T-helper 1 cell treated with Interleukin-12 subunit alpha and Interleukin-12 subunit beta and Interleukin-4 antibody, amounts not matched to agents 30 μg/mL and 1 μg/mL, for 36 hours (primary cell): ENCODE measurements around the gene PAF1.
A peak's percentile ranks its signal among the peaks of the same experiment; 100 is the strongest.
"Not testable (repeated sequence)": the region's sequence is repeated elsewhere in the genome, so short reads cannot be mapped to it uniquely, and the experiment has no call there.

ENCODE experiments used
- H3K27ac Mint-ChIP-seq: one replicate; pipeline ENCODE4 v1.8.0; 2021; ENCODE audit warnings: mild to moderate bottlenecking, mixed read lengths
- H3K27me3 Mint-ChIP-seq: one replicate; pipeline ENCODE4 v1.8.0; 2021; ENCODE audit warnings: low read depth, mixed read lengths
- H3K36me3 Mint-ChIP-seq: one replicate; pipeline ENCODE4 v1.8.0; 2021; ENCODE audit warnings: low read depth, mixed read lengths
- H3K4me1 Mint-ChIP-seq: one replicate; pipeline ENCODE4 v1.8.0; 2021; ENCODE audit warnings: low read depth, mixed read lengths
- H3K4me3 Mint-ChIP-seq: one replicate; pipeline ENCODE4 v1.8.0; 2021; ENCODE audit warnings: mild to moderate bottlenecking, moderate library complexity, mixed read lengths
- H3K9me3 Mint-ChIP-seq: one replicate; pipeline ENCODE4 v1.8.0; 2021; ENCODE audit warnings: mixed read lengths

PAF1 gene

DNA sequence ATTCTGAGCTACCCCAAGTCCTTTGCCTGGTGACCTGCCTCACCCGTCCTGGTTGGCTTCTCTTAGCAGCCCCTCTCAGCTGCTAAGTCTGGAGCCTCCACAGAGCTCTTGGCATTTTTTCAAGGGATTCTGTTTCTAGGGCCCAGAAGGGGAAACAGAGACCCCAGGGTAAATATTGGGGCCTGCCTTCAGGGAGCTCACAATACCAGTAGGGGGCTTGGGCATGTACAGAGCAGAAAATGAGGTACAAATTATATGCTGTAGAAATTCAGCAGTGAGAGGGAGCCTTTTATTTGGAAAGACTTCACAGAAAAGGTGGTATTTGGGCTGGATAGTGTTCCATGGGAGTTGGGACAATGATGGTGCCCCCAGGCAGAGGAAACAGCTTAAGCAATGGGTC is 45.0 kb downstream of the PAF1 start:
- Mint-ChIP-seq H3K27me3 (no peaks in the 10 kb centered on the region), H3K9me3 (no peaks in the 10 kb centered on the region), H3K27ac (no peak overlapping the region), H3K4me3 (no peak overlapping the region), H3K4me1 (peaks cover 48% of the 10 kb centered on the region), H3K36me3 (peaks cover 36% of the 10 kb centered on the region)

DNA sequence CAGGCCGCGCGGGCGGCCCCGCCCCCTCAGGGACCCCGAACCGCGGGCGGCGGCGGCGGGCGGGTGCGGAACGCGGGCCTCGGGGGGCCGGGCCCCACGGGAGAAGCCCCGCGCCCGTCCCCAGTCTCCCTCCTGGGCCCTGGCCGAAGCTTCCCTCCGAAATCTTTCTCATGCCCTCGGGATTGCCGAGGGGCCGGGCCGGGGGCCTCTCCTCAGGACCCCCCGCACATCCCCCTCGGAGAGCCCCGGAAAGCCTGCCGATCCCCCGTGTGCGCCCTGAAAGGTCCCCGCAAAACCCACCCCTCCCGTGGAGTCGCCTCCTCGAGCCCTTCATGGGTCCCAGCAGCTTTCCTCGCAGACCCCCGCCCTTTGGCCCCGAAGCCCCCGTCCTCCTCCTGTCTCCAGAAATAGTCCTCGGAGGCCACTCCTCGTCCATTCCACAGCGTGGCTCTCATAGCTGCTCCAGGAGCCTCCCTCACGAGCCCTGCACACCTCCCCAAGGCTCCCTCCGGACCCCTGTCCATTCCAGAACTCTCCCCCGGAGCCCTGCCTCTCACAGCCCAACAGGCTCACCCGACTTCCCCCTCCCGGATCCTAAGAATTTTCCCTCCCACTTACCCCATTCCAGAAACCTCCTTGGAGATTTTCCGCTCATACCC is 48.1 kb downstream of the PAF1 start:
- Mint-ChIP-seq H3K27me3 (no peaks in the 10 kb centered on the region), H3K27ac (peak overlapping the region; percentile 85), H3K36me3 (peaks cover 28% of the 10 kb centered on the region), H3K4me3 (peak overlapping the region; percentile 86), H3K9me3 (no peaks in the 10 kb centered on the region), H3K4me1 (peaks cover 59% of the 10 kb centered on the region)

DNA sequence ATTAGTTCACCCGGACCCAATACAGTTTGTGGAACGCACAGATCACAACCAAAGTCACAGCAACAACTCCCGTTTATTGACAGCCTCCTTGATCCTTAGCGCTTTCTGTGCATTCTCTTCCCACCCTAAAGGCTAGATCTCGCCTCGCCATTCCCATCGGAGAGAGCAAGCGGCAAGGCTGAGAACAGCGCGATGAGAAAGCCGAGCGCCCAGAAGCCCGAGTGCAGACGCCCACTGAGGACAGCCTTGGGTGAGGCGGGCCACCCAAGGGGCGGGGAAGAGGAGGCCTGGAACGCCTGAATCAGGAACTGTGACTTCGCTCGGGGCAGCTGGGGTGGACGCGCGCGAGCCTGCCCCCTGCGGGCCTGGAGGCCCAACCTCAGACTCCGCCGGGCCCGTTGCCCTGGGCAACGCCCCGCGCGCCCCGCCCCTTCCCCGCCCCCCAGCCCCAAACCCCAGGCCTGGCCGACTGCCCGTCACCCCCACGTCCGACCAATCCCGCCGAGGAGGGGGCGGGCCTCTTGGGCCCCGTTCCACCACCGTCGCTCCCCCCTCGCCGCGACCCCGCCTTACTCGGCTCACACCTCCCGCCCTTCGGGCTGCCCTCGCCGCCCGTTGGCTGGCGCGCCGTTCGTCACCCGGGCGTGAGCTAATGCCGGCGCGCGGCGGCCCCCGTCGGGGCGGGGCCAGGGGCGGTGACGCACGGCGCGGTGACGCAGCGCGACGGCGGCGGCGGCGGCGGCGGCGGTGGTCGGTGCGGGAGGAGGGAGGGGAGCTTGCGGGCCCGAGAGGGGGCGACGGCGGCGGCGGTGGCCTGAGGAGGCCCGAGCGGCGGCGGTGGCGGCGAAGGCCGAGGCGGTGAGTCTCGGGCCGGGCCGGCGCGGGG is 48.9 kb downstream of the PAF1 start, which contains the start of gene SAMD4B:
SAMD4B (plus strand) TSS at position 703 of the 886 bp plus-strand sequence. CDS start 14,473 bp downstream, outside the sequence.
- Mint-ChIP-seq H3K4me3 (peak within 1 kb of the TSS; percentile 93), H3K36me3 (peaks cover 24% of the 10 kb centered on the region), H3K9me3 (no peaks in the 10 kb centered on the region), H3K27ac (peak within 1 kb of the TSS; percentile 88), H3K4me1 (peaks cover 58% of the 10 kb centered on the region), H3K27me3 (no peaks in the 10 kb centered on the region)

DNA sequence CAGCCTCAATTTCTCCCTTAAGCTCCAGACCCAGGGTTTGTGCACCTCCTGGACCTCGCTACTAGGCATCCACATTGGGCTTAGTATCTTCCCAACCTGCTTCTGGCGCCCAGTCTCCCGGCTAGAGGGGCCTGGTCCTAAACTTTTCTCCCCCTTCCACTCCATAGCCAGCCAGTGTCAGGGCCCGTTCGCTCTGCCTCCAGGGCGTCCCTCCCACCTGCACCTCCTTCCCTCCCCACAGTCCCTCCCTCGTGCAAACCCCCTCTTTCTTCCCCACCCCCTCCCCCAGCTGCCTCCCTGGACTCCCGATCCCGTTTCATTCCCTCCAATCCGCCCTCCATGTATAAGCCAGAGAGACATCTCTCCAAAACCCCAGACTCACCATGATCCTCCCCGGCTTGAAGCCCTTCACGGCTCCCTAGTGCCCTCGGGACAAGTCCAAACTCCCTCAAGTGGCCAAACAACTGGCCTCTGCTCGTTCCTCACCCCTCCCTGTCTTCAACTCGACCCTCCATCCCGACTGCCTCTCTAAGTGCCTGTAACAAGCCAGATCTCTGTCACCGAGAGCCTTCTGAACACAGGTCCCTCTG is 49.7 kb downstream of the PAF1 start:
- no peaks in the 10 kb centered on the region for H3K9me3 Mint-ChIP-seq
- peaks cover 58% of the 10 kb centered on the region for H3K4me1 Mint-ChIP-seq
- peak overlapping the region; percentile 88 for H3K27ac Mint-ChIP-seq

DNA sequence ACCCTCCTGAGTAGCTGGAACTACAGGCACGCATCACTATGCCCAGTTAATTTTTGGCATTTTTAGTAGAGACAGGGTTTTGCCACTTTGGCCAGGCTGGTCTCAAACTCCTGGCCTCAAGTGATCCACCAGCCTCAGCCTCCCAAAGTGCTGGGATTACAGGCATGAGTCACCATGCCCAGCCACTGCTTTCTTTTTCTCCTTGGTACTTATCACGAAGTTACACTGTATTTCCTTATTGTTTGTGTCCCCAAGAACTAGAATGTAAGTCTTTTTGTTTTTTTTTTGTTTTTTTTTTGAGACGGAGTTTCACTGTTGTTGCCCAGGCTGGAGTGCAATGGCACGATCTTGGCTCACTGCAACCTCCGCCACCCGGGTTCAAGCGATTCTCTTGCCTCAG is 50.8 kb downstream of the PAF1 start:
- peak overlapping the region; percentile 88 for H3K27ac Mint-ChIP-seq
- H3K36me3 Mint-ChIP-seq: peaks cover 23% of the 10 kb centered on the region
- H3K4me3 Mint-ChIP-seq: peak overlapping the region; percentile 93
- H3K4me1 Mint-ChIP-seq: peaks cover 55% of the 10 kb centered on the region
- H3K27me3 Mint-ChIP-seq, H3K9me3 Mint-ChIP-seq: not testable (repeated sequence)

More for the DNA sequence above, 49.7 kb downstream of the PAF1 start:
- peaks cover 24% of the 10 kb centered on the region for H3K36me3 Mint-ChIP-seq
- H3K27me3 Mint-ChIP-seq: no peaks in the 10 kb centered on the region
- H3K4me3 Mint-ChIP-seq: peak overlapping the region; percentile 93

DNA sequence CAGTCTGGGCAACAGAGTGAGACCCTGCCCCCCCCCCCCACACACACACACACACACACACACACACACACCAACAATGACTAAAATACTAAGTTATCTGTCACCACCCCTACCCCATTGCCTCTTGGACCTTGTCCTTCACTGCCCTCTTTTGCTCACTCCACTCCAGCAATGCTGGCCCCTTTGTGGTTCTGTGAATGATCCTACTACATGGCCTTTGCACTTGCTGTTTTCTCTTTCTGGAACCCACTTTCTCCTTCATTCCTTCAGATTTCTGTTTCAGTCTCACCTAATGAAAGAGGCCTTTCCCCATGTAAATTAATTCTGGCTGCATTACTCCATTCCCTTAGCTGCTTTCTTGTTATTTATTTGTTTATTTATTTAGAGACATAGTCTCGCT is 51.2 kb downstream of the PAF1 start:
- peak overlapping the region; percentile 88 for H3K27ac Mint-ChIP-seq
- no peaks in the 10 kb centered on the region for H3K9me3 Mint-ChIP-seq
- peaks cover 24% of the 10 kb centered on the region for H3K36me3 Mint-ChIP-seq
- no peaks in the 10 kb centered on the region for H3K27me3 Mint-ChIP-seq
- peak overlapping the region; percentile 93 for H3K4me3 Mint-ChIP-seq
- H3K4me1 Mint-ChIP-seq: peaks cover 54% of the 10 kb centered on the region

DNA sequence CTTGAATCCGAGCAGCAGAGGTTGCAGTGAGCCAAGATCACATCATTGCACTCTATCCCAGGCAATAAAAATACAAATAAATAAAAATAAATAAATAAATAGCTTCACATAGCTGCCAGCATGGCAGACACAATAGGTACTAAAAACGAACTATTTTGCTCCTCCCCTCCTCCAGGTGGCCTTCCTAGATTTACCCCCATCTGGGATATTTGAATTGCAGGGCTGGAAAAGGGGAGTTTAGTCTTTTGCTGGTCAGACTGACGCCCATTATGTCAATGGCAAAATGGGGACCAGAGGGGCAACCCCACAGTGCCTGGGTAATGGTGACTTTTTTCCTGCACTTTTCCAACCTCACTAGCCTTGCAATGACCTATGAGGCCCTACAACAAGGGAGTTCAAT is 54.4 kb downstream of the PAF1 start:
- H3K36me3 Mint-ChIP-seq: peaks cover 17% of the 10 kb centered on the region
- H3K4me3 Mint-ChIP-seq: peak overlapping the region; percentile 99
- H3K4me1 Mint-ChIP-seq: peaks cover 46% of the 10 kb centered on the region
- H3K27me3 Mint-ChIP-seq: no peaks in the 10 kb centered on the region
- H3K9me3 Mint-ChIP-seq: no peaks in the 10 kb centered on the region
- peak overlapping the region; percentile 97 for H3K27ac Mint-ChIP-seq
